Posterior cingulate gyrus (tissue), 11 donors: ENCODE results near the gene SUGP2.

Experiments used
- DNase-seq, 10 donors: peaks; one replicate each; pipeline versions ENCODE4 v3.0.0 to v3.0.0-alpha.2; 2020 to 2021; ENCODE audit warnings: mixed read lengths in 3 of 10
- intact Hi-C: fragments of 100-400 bp; cut with DNase I; formaldehyde crosslinking; loops from one replicate; pipeline ENCODE4 v1.15.1; 2023

Gene SUGP2

GRCh38 chr19:18996796-18997394, 36.4 kb downstream of the SUGP2 start:
- no peak for DNase-seq
- intact Hi-C loops, result loop anchor here (5.0 kb wide), 1 partner anchor 140 kb away; the partner anchor contains the start of gene TMEM161A

GRCh38 chr19:18996351-18996750, 37.0 kb downstream of the SUGP2 start:
- no peak for DNase-seq
- intact Hi-C loops, result loop anchor here (5.0 kb wide), 1 partner anchor 141 kb away; the partner anchor contains the start of gene TMEM161A

- intact Hi-C loops, result loop anchor here (5.0 kb wide), 1 partner anchor 141 kb away; the partner anchor contains the start of gene TMEM161A
- peak; percentile 58 to 97 (median 70) for DNase-seq
These were observed 37.5 kb downstream of the SUGP2 start for GRCh38 chr19:18995804-18996241.

- intact Hi-C loops, result no loop called here
- DNase-seq, result no peak
These were observed 40.2 kb downstream of the SUGP2 start for GRCh38 chr19:18993115-18993514.

GRCh38 chr19:18992696-18993095, 40.6 kb downstream of the SUGP2 start:
- intact Hi-C loops, result no loop called here
- peak in 6 of 10 donors; percentile 30 to 91 (median 64) for DNase-seq

- DNase-seq, result no peak
- intact Hi-C loops, result no loop called here
These were observed 41.8 kb downstream of the SUGP2 start for GRCh38 chr19:18991468-18991867.

- DNase-seq, result no peak
- intact Hi-C loops, result no loop called here
These were observed 42.3 kb downstream of the SUGP2 start for GRCh38 chr19:18991006-18991405.

GRCh38 chr19:18990128-18990708, 43.1 kb downstream of the SUGP2 start:
- DNase-seq, result no peak
- intact Hi-C loops, result no loop called here

GRCh38 chr19:18989316-18989715, 44.0 kb downstream of the SUGP2 start:
- no peak for DNase-seq
- intact Hi-C loops, result loop anchor here (5.0 kb wide), 1 partner anchor 47 kb away; the partner anchor contains the start of gene HOMER3

GRCh38 chr19:18987456-18987855, 45.9 kb downstream of the SUGP2 start:
- no peak for DNase-seq
- intact Hi-C loops, result loop anchor here (2.0 to 5.0 kb wide), 2 partner anchors 45 to 61 kb away; partner anchors contain the start of gene HOMER3

- intact Hi-C loops, result loop anchor here (5.0 kb wide), 1 partner anchor 43 kb away; the partner anchor contains the start of gene HOMER3
- DNase-seq, result peak in 2 of 10 donors; percentile 27 to 37
These were observed 48.1 kb downstream of the SUGP2 start for GRCh38 chr19:18985257-18985656.

- intact Hi-C loops, result no loop called here
- DNase-seq, result no peak
These were observed 49.1 kb downstream of the SUGP2 start for GRCh38 chr19:18984251-18984650.

GRCh38 chr19:18982669-18983068, 50.6 kb downstream of the SUGP2 start:
- DNase-seq, result no peak
- intact Hi-C loops, result no loop called here

GRCh38 chr19:18980432-18981020, 52.8 kb downstream of the SUGP2 start:
- DNase-seq, result no peak
- intact Hi-C loops, result no loop called here

- DNase-seq, result no peak
- intact Hi-C loops, result no loop called here
These were observed 54.7 kb downstream of the SUGP2 start for GRCh38 chr19:18978616-18979015.

- intact Hi-C loops, result no loop called here
These were observed 57.4 kb downstream of the SUGP2 start for GRCh38 chr19:18975869-18976268.

GRCh38 chr19:18975011-18975410, 58.3 kb downstream of the SUGP2 start:
- intact Hi-C loops, result no loop called here

More at GRCh38 chr19:18975869-18976268, 57.4 kb downstream of the SUGP2 start:
- no peak for DNase-seq

GRCh38 chr19:18972851-18973250, 60.5 kb downstream of the SUGP2 start:
- no peak for DNase-seq
- intact Hi-C loops, result no loop called here

More at GRCh38 chr19:18975011-18975410, 58.3 kb downstream of the SUGP2 start:
- DNase-seq, result no peak

- intact Hi-C loops, result no loop called here
- no peak for DNase-seq
These were observed 61.0 kb downstream of the SUGP2 start for GRCh38 chr19:18972301-18972811.

GRCh38 chr19:18969931-18970659, 63.2 kb downstream of the SUGP2 start:
- no peak for DNase-seq
- intact Hi-C loops, result no loop called here
